K562 (cell line): Measurements from ENCODE around the gene IPCEF1. TPM values are rescaled to one million over a fixed set of nuclear protein-coding genes. Genes with fewer than 3 reads are reported as not detected.

Experiments
- ATAC-seq: fragments of 200-7000 bp; cut with Tn5 transposase; 3 replicates; pipeline ENCODE4 v1.9.1; 2020; ENCODE audit warnings: moderate library complexity
- BruUV-seq: library from RNA; stranded (reverse); fragments of 400-500 nt; replicated peaks from 2 replicates; lab custom pipeline; 2021; lab: Mats Ljungman, UMichigan
- CTCF ChIA-PET: fragments of 300-600 bp; formaldehyde crosslinking; extraction: SDS; loops from one replicate; lab custom pipeline; 2021; ENCODE audit warnings: low intra/inter-chr PET ratio; lab: Yijun Ruan, JAX
- POLR2A ChIA-PET: fragments of 300-600, 350-650 bp; sonication (Branson Sonifier 250); formaldehyde crosslinking; extraction: SDS; loops from one replicate; lab custom pipeline; 2021; ENCODE audit warnings: antibody characterized with exemption, inconsistent platforms; lab: Yijun Ruan, JAX
- DNase-seq, 4 experiments: peaks; one replicate each; pipeline versions ENCODE4 v3.0.0 to v3.0.0-alpha.2; 2011 to 2018; ENCODE audit warnings: low spot score in 3 of 4, mixed read lengths in 3 of 4; ENCODE audit errors: extremely low read depth in 1 of 4
- FAIRE-seq: peaks from 2 replicates; lab custom pipeline; 2011; peaks lifted over from hg19 to GRCh38; lab: Jason Lieb, UNC
- H2AFZ ChIP-seq: 2 replicates; pipeline ENCODE4 v1.6.0; 2011; ENCODE audit warnings: low read depth, low read length, control low read depth, inconsistent platforms
- H3K27ac ChIP-seq: fragments of 200-600 bp; 3 replicates; pipeline ENCODE4 v1.8.0; 2011; ENCODE audit warnings: low read depth, mild to moderate bottlenecking, control low read depth, inconsistent platforms, low read length, moderate library complexity, mixed read lengths; ENCODE audit errors: extremely low read depth
- H3K27me3 ChIP-seq, 2 experiments: fragments of 300-600 bp in 1 of 2; 2 replicates in 1 of 2; 3 replicates in 1 of 2; pipeline versions ENCODE4 v1.6.0 to v1.8.0; 2011; ENCODE audit warnings: inconsistent platforms in 2 of 2, low read length in 2 of 2, mild to moderate bottlenecking in 1 of 2, mixed read lengths in 1 of 2, moderate library complexity in 1 of 2; ENCODE audit not compliant: control insufficient read depth in 2 of 2, insufficient read depth in 2 of 2
- H3K36me3 ChIP-seq: fragments of 300-600 bp; 3 replicates; pipeline ENCODE4 v1.8.0; 2011; ENCODE audit warnings: mild to moderate bottlenecking, low read length, inconsistent platforms; ENCODE audit not compliant: control insufficient read depth, insufficient read depth
- H3K4me1 ChIP-seq, 2 experiments: fragments of 200-600 bp in 1 of 2; replicated peaks in 1 of 2; 2 replicates in 1 of 2; 3 replicates in 1 of 2; pipeline versions ENCODE4 v1.5.1 to v1.8.0; 2011; ENCODE audit warnings: inconsistent platforms in 2 of 2, low read length in 2 of 2, mild to moderate bottlenecking in 1 of 2, mixed read lengths in 1 of 2, moderate library complexity in 1 of 2; ENCODE audit not compliant: control insufficient read depth in 2 of 2, insufficient read depth in 2 of 2
- H3K4me2 ChIP-seq: 2 replicates; pipeline ENCODE4 v1.6.1; 2011; ENCODE audit warnings: low read length, control low read depth, inconsistent platforms, mixed read lengths; ENCODE audit not compliant: insufficient read depth
- H3K4me3 ChIP-seq: fragments of 200-600 bp; sonication (generic), shearing (Covaris generic); 2 replicates; pipeline ENCODE4 v1.5.1; 2016; ENCODE audit warnings: control low read depth, inconsistent platforms
- H3K79me2 ChIP-seq: fragments of 200-600 bp; 3 replicates; pipeline ENCODE4 v1.8.0; 2011; ENCODE audit warnings: low read length, inconsistent platforms; ENCODE audit not compliant: control insufficient read depth, insufficient read depth
- H3K9ac ChIP-seq, 2 experiments: 2 replicates each; pipeline versions ENCODE4 v1.6.0 to v1.6.1; 2011; ENCODE audit warnings: low read depth in 2 of 2, low read length in 2 of 2, control low read depth in 1 of 2, inconsistent platforms in 1 of 2, mild to moderate bottlenecking in 1 of 2, mixed read lengths in 1 of 2; ENCODE audit not compliant: insufficient read depth in 1 of 2
- H3K9me1 ChIP-seq: one replicate; pipeline ENCODE4 v1.6.0; 2011; ENCODE audit warnings: inconsistent platforms, mild to moderate bottlenecking, low read length, moderate library complexity; ENCODE audit not compliant: control insufficient read depth, insufficient read depth
- H3K9me3 ChIP-seq: replicated peaks from 2 replicates; pipeline ENCODE4 v1.5.1; 2011; ENCODE audit warnings: low read depth, low read length, inconsistent platforms; ENCODE audit not compliant: control insufficient read depth, insufficient read depth
- H4K20me1 ChIP-seq: replicated peaks from 2 replicates; pipeline ENCODE4 v1.6.1; 2011; ENCODE audit warnings: low read length, inconsistent platforms, mixed read lengths; ENCODE audit not compliant: control insufficient read depth, insufficient read depth
- SIRT6 ChIP-seq: IDR thresholded peaks from one replicate; pipeline ENCODE4 v1.6.1; 2012; ENCODE audit warnings: low read depth, mild to moderate bottlenecking, control low read depth, inconsistent platforms, low read length, moderate library complexity
- THRAP3 ChIP-seq: fragments of 450-650 bp; IDR thresholded peaks from 2 replicates; pipeline ENCODE4 v1.6.1; 2016; ENCODE audit warnings: mild to moderate bottlenecking, inconsistent platforms, borderline replicate concordance
- ZC3H4 ChIP-seq: sonication (generic); formaldehyde crosslinking; IDR thresholded peaks from 2 replicates; pipeline ENCODE4 v1.9.0; 2021; ENCODE audit warnings: missing genetic modification reagents, borderline replicate concordance
- ZNF384 ChIP-seq: IDR thresholded peaks from 2 replicates; pipeline ENCODE4 v1.6.1; 2012; ENCODE audit warnings: low read depth, low read length, improper control_type of control experiment
- WGBS: fragments of 100-300 bp; shearing (Covaris generic); methylation state at CpG from one replicate; pipeline ENCODE4 v1.1.6; 2016; ENCODE audit warnings: low coverage, mixed read lengths; ENCODE audit not compliant: insufficient coverage; ENCODE audit errors: missing lambda C conversion rate; 5-methylcytosine and 5-hydroxymethylcytosine counted together
- in situ Hi-C: fragments of 300-500 bp; cut with MboI; formaldehyde crosslinking; loops from 4 replicates; pipeline ENCODE4 v1.15.0; 2018; ENCODE audit warnings: inconsistent platforms, mixed read lengths
- intact Hi-C: fragments of 100-400 bp; cut with micrococcal nuclease; formaldehyde crosslinking; loops from 2 replicates; pipeline ENCODE4 v1.14.2; 2022
- polyA plus RNA-seq, 8 experiments: library from polyadenylated mRNA; depleted of rRNA in 4 of 8; stranded (reverse) in 5 of 8; unstranded in 3 of 8; fragments of >200 nt; fragmentation: Nextera tagmentation in 2 of 8; fragmentation: Illumina TruSeq in 1 of 8; extraction: Ambion mirVana in 2 of 8; extraction: Trizol in 1 of 8; gene quantifications; 2 replicates each; pipeline versions ENCODE4 v1.2.1 to v1.2.3, GENCODE V29; 2011 to 2014; ENCODE audit warnings: inconsistent platforms in 1 of 8, missing spikeins in 1 of 8
- total RNA-seq, 7 experiments: library from RNA; depleted of rRNA in 6 of 7; stranded (reverse); fragments of >200 nt in 6 of 7; fragmentation: Illumina TruSeq in 2 of 7; extraction: Trizol in 2 of 7; gene quantifications; 2 replicates each; pipeline versions ENCODE4 v1.2.1 to v1.2.3, GENCODE V29; 2011 to 2021; ENCODE audit warnings: low replicate concordance in 1 of 7
- TF ChIP-seq, protein P1 (sequence below): IDR thresholded peaks from 2 replicates; pipeline ENCODE4 v1.6.1; 2014; ENCODE audit warnings: antibody characterized with exemption
- TF ChIP-seq, protein P2 (sequence below): sonication (generic); IDR thresholded peaks from 2 replicates; pipeline ENCODE4 v1.6.1; 2016
- TF ChIP-seq, protein P3 (sequence below): sonication (generic); formaldehyde crosslinking; IDR thresholded peaks from 2 replicates; pipeline ENCODE4 v1.8.0; 2022; ENCODE audit warnings: mild to moderate bottlenecking, low read depth, missing genetic modification reagents
- TF ChIP-seq, protein P4 (sequence below): fragments of 250-450 bp; sonication (Bioruptor Pico); IDR thresholded peaks from 2 replicates; pipeline ENCODE4 v1.4.0; 2020; ENCODE audit warnings: borderline replicate concordance
- TF ChIP-seq, protein P5 (sequence below): sonication (generic); formaldehyde crosslinking; IDR thresholded peaks from 2 replicates; pipeline ENCODE4 v1.8.1; 2023; ENCODE audit warnings: missing genetic modification reagents, mild to moderate bottlenecking, borderline replicate concordance
- TF ChIP-seq, protein P6 (sequence below), 2 experiments: fragments of 450-650 bp in 1 of 2; sonication (generic) in 1 of 2; formaldehyde crosslinking; conservative IDR thresholded peaks; 2 replicates each; pipeline versions ENCODE4 v1.4.0 to v1.8.1; 2020 to 2022; ENCODE audit warnings: mild to moderate bottlenecking in 1 of 2, missing genetic modification reagents in 1 of 2

The IPCEF1 gene
- total and polyA plus RNA-seq, 9 of the 15 experiments (the other 6 are each of a cell fraction or from before 2014, with no cell fraction given) = 0.14 to 0.18 TPM; not detected in 7

DNA sequence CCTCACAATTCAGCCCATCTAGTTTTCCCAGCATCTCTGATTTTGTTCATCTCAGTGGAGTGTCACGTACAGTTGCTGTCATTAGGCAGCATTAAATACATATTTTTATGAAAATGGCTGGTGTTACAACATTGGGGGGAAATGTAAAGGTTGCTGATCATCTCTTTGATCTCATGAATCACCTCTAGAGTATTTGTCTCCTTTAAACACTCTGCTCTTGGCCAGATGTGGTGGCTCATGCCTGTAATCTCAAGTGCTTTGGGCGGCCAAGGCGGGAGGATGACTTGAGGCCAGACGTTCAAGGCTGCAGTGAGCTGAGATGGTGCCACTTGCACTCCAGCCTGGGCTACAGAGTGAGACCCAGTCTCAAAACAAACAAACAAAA lies 128.1 kb downstream of the IPCEF1 start:
- in situ Hi-C loops = no loop called here
- CTCF ChIA-PET = no interaction called here
- TF ChIP-seq, protein P1, sequence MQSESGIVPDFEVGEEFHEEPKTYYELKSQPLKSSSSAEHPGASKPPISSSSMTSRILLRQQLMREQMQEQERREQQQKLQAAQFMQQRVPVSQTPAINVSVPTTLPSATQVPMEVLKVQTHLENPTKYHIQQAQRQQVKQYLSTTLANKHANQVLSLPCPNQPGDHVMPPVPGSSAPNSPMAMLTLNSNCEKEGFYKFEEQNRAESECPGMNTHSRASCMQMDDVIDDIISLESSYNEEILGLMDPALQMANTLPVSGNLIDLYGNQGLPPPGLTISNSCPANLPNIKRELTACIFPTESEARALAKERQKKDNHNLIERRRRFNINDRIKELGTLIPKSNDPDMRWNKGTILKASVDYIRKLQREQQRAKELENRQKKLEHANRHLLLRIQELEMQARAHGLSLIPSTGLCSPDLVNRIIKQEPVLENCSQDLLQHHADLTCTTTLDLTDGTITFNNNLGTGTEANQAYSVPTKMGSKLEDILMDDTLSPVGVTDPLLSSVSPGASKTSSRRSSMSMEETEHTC = no peak
- TF ChIP-seq ZNF384 (no peak), THRAP3 (no peak), SIRT6 (no peak), ZC3H4 (CRISPR knock-in tag) (no peak)
- TF ChIP-seq, protein P2, sequence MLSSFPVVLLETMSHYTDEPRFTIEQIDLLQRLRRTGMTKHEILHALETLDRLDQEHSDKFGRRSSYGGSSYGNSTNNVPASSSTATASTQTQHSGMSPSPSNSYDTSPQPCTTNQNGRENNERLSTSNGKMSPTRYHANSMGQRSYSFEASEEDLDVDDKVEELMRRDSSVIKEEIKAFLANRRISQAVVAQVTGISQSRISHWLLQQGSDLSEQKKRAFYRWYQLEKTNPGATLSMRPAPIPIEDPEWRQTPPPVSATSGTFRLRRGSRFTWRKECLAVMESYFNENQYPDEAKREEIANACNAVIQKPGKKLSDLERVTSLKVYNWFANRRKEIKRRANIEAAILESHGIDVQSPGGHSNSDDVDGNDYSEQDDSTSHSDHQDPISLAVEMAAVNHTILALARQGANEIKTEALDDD = no peak
- TF ChIP-seq, protein P3, sequence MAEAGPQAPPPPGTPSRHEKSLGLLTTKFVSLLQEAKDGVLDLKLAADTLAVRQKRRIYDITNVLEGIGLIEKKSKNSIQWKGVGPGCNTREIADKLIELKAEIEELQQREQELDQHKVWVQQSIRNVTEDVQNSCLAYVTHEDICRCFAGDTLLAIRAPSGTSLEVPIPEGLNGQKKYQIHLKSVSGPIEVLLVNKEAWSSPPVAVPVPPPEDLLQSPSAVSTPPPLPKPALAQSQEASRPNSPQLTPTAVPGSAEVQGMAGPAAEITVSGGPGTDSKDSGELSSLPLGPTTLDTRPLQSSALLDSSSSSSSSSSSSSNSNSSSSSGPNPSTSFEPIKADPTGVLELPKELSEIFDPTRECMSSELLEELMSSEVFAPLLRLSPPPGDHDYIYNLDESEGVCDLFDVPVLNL = no peak
- TF ChIP-seq, protein P4, sequence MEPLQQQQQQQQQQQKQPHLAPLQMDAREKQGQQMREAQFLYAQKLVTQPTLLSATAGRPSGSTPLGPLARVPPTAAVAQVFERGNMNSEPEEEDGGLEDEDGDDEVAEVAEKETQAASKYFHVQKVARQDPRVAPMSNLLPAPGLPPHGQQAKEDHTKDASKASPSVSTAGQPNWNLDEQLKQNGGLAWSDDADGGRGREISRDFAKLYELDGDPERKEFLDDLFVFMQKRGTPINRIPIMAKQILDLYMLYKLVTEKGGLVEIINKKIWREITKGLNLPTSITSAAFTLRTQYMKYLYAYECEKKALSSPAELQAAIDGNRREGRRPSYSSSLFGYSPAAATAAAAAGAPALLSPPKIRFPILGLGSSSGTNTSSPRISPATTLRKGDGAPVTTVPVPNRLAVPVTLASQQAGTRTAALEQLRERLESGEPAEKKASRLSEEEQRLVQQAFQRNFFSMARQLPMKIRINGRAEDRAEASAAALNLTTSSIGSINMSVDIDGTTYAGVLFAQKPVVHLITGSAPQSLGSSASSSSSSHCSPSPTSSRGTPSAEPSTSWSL (CRISPR knock-in tag) = no peak
- TF ChIP-seq, protein P5, sequence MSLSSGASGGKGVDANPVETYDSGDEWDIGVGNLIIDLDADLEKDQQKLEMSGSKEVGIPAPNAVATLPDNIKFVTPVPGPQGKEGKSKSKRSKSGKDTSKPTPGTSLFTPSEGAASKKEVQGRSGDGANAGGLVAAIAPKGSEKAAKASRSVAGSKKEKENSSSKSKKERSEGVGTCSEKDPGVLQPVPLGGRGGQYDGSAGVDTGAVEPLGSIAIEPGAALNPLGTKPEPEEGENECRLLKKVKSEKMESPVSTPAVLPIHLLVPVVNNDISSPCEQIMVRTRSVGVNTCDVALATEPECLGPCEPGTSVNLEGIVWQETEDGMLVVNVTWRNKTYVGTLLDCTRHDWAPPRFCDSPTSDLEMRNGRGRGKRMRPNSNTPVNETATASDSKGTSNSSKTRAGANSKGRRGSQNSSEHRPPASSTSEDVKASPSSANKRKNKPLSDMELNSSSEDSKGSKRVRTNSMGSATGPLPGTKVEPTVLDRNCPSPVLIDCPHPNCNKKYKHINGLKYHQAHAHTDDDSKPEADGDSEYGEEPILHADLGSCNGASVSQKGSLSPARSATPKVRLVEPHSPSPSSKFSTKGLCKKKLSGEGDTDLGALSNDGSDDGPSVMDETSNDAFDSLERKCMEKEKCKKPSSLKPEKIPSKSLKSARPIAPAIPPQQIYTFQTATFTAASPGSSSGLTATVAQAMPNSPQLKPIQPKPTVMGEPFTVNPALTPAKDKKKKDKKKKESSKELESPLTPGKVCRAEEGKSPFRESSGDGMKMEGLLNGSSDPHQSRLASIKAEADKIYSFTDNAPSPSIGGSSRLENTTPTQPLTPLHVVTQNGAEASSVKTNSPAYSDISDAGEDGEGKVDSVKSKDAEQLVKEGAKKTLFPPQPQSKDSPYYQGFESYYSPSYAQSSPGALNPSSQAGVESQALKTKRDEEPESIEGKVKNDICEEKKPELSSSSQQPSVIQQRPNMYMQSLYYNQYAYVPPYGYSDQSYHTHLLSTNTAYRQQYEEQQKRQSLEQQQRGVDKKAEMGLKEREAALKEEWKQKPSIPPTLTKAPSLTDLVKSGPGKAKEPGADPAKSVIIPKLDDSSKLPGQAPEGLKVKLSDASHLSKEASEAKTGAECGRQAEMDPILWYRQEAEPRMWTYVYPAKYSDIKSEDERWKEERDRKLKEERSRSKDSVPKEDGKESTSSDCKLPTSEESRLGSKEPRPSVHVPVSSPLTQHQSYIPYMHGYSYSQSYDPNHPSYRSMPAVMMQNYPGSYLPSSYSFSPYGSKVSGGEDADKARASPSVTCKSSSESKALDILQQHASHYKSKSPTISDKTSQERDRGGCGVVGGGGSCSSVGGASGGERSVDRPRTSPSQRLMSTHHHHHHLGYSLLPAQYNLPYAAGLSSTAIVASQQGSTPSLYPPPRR (CRISPR knock-in tag) = no peak
- TF ChIP-seq, protein P6, sequence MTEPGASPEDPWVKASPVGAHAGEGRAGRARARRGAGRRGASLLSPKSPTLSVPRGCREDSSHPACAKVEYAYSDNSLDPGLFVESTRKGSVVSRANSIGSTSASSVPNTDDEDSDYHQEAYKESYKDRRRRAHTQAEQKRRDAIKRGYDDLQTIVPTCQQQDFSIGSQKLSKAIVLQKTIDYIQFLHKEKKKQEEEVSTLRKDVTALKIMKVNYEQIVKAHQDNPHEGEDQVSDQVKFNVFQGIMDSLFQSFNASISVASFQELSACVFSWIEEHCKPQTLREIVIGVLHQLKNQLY (CRISPR knock-in tag; conservative IDR thresholded peaks at IDR 0.05) = no peak

More for the DNA sequence above, 128.1 kb downstream of the IPCEF1 start:
- Histone ChIP-seq H3K9ac (no peak overlapping the region), H3K9me1 (no peaks in the 10 kb centered on the region), H4K20me1 (no peaks in the 10 kb centered on the region), H3K4me2 (no peak overlapping the region), H3K9me3 (no peaks in the 10 kb centered on the region), H3K27me3 (peaks cover 0 to 1% of the 10 kb centered on the region in 2 experiments; a peak in 1 of 5 replicates), H2AFZ (no peak overlapping the region), H3K36me3 (no peaks in the 10 kb centered on the region), H3K79me2 (no peaks in the 10 kb centered on the region), H3K4me3 (no peak overlapping the region), H3K27ac (no peak overlapping the region), H3K4me1 (no peaks in the 10 kb centered on the region)
- WGBS = 0% methylated on average over 4 of the region's 4 CpGs
- BruUV-seq = no TSS peak
- intact Hi-C loops = no loop called here
- ATAC-seq (no peak), FAIRE-seq (peak; percentile 11), DNase-seq (no peak)
- POLR2A ChIA-PET = no interaction called here
